Adrenal gland (tissue), 12 donors: Measurements from ENCODE around the gene EPN3. TPM values are rescaled to one million over a fixed set of nuclear protein-coding genes. Genes with fewer than 3 reads are reported as not detected.

Experiments used
- DNase-seq, 7 donors: peaks; one replicate each; pipeline ENCODE4 v3.0.0-alpha.2; 2019 to 2020
- H3K27ac ChIP-seq, 5 donors: fragments of 200-600 bp; sonication (generic) in 4 of 5; 1 replicate in 3 of 5; 2 replicates in 2 of 5; pipeline versions ENCODE4 v1.5.1 to v1.8.0; 2016 to 2020; ENCODE audit warnings: mild to moderate bottlenecking in 1 of 5
- H3K27me3 ChIP-seq: fragments of 200-600 bp; 2 replicates; pipeline ENCODE4 v1.8.0; 2021
- H3K36me3 ChIP-seq, 2 donors: fragments of 200-600 bp; replicated peaks in 1 of 2; 1 replicate in 1 of 2; 2 replicates in 1 of 2; pipeline versions ENCODE4 v1.5.1 to v1.8.0; 2018 to 2022
- H3K4me1 ChIP-seq, 2 donors: fragments of 200-600 bp; replicated peaks in 1 of 2; 1 replicate in 1 of 2; 2 replicates in 1 of 2; pipeline versions ENCODE4 v1.5.1 to v1.8.0; 2018 to 2021
- H3K4me3 ChIP-seq, 4 donors: fragments of 200-600 bp; sonication (generic) in 3 of 4; one replicate each; pipeline ENCODE4 v1.5.1; 2016 to 2018
- H3K9me3 ChIP-seq, 3 donors: fragments of 200-600 bp; sonication (generic) in 1 of 3; replicated peaks in 1 of 3; 1 replicate in 2 of 3; 2 replicates in 1 of 3; pipeline versions ENCODE4 v1.5.1 to v1.8.0; 2016 to 2021
- CTCF ChIP-seq, 6 experiments: fragments of 450-650 bp in 4 of 6; fragments of 200-600 bp in 2 of 6; sonication (generic) in 1 of 6; IDR thresholded peaks; 1 replicate in 5 of 6; 2 replicates in 1 of 6; pipeline versions ENCODE4 v1.5.1 to v1.8.0; 2016 to 2021; ENCODE audit warnings: antibody characterized with exemption in 6 of 6, mild to moderate bottlenecking in 2 of 6, moderate library complexity in 1 of 6
- POLR2A ChIP-seq, 2 donors: fragments of 450-650 bp; IDR thresholded peaks; one replicate each; pipeline ENCODE4 v1.6.1; 2017; ENCODE audit warnings: antibody characterized with exemption in 2 of 2, mild to moderate bottlenecking in 2 of 2, moderate library complexity in 1 of 2
- WGBS, 4 donors: extraction: QIAGEN DNeasy Blood & Tissue Kit in 2 of 4; methylation state at CpG; one replicate each; pipeline versions ENCODE4 v1.1.5 to v1.1.7; 2013 to 2017; 5-methylcytosine and 5-hydroxymethylcytosine counted together
- intact Hi-C, 2 donors: fragments of 100-400 bp; cut with DNase I; formaldehyde crosslinking; loops; one replicate each; pipeline versions ENCODE4 v1.14.1 to v1.15.0; 2022 to 2023
- polyA plus RNA-seq, 3 donors: library from polyadenylated mRNA; stranded (reverse); fragments of 200-250 nt in 2 of 3; fragments of 350-450 nt in 1 of 3; fragmentation: Illumina TruSeq in 1 of 3; extraction: RNeasy Lipid Tissue Mini Kit (QIAGEN cat#74804) in 1 of 3; gene quantifications; one replicate each; pipeline ENCODE4 v1.2.3, GENCODE V29; 2013 to 2014
- total RNA-seq, 9 donors: library from RNA; depleted of rRNA in 4 of 9; stranded (reverse); fragments of >200 nt in 4 of 9; fragments of 120-200 nt in 1 of 9; fragmentation: NEBNext Ultra II Directional in 1 of 9; extraction: Animal tissue kit (Norgen Biotek cat#: 25700) in 1 of 9; gene quantifications; one replicate each; pipeline versions ENCODE4 v1.1.0 to v1.2.4, GENCODE V29; 2013 to 2023
- donor health status: healthy with polysubstance abuse.
- donor health status: Bipolar disorder and iron deficiency.
- donor health status: DM: yes; HTN: yes; CAD: no.
- donor health status: DM: no; HTN: no; CAD: no.
- donor health status: DM: no; HTN: no; CAD: no.
- donor health status: DM: yes; HTN: yes; CAD: no.

The EPN3 gene
- total and polyA plus RNA-seq, 12 donors = 1.2 to 96.1 (median 27.9) TPM

GRCh38 chr17:50581316-50581715, 48.8 kb downstream of the EPN3 start:
- Histone ChIP-seq H3K27ac (no peak overlapping the region), H3K27me3 (no peaks in the 10 kb centered on the region), H3K36me3 (no peaks in the 10 kb centered on the region), H3K9me3 (no peaks in the 10 kb centered on the region), H3K4me1 (no peaks in the 10 kb centered on the region), H3K4me3 (no peak overlapping the region)
- intact Hi-C loops = no loop called here
- TF ChIP-seq POLR2A (IDR thresholded peaks at IDR 0.05) (no peak), CTCF (IDR thresholded peaks at IDR 0.05) (no peak)
- no peak for DNase-seq
- WGBS, 4 donors = 91 to 96% (median 93%) methylated on average over 9 to 12 of the region's 12 CpGs

- H3K27ac ChIP-seq = no peak overlapping the region
- 54 to 79% (median 66%) methylated on average over 2 of the region's 2 CpGs for WGBS, 4 donors
Observed at GRCh38 chr17:50582741-50583140, 50.2 kb downstream of the EPN3 start.

DNA sequence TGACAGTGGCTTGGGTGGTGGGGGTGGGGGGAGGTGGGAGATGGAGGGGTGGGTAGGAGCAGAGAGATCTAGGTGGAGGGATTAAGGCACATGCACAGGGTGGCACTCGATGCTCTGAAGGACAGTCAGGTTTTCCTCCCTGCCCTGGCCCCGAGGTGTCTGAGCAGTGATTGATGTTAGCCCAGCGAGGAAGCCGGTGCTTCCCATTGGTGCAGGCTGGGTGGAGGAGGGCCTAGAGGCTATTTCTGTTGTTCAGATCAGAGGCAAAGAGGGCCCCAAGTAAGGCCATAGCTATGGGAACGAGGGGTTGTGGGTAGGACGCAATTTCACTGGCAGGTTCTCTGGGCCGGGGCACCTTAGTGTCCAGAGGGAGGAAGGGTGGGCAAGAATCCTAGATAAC, 51.1 kb downstream of the EPN3 start:
- intact Hi-C loops = no loop called here
- 33 to 64% (median 52%) methylated on average over 6 to 7 of the region's 7 CpGs for WGBS, 4 donors
- H3K9me3 ChIP-seq = no peaks in the 10 kb centered on the region
- H3K27me3 ChIP-seq = no peaks in the 10 kb centered on the region
- peak in 2 of 7 donors; percentile 28 to 29 for DNase-seq
- H3K27ac ChIP-seq = no peak overlapping the region
- no peaks in the 10 kb centered on the region for H3K36me3 ChIP-seq
- TF ChIP-seq POLR2A (IDR thresholded peaks at IDR 0.05) = no peak
- no peak for TF ChIP-seq CTCF (IDR thresholded peaks at IDR 0.05)
- H3K4me1 ChIP-seq = peaks cover under 1 to 3% of the 10 kb centered on the region in 2 donors
- H3K4me3 ChIP-seq = no peak overlapping the region

More at GRCh38 chr17:50582741-50583140, 50.2 kb downstream of the EPN3 start:
- Histone ChIP-seq H3K9me3 (no peaks in the 10 kb centered on the region), H3K27me3 (no peaks in the 10 kb centered on the region), H3K4me1 (no peaks in the 10 kb centered on the region), H3K4me3 (no peak overlapping the region), H3K36me3 (no peaks in the 10 kb centered on the region)
- intact Hi-C loops = no loop called here
- TF ChIP-seq CTCF (IDR thresholded peaks at IDR 0.05) = no peak
- no peak for TF ChIP-seq POLR2A (IDR thresholded peaks at IDR 0.05)
- no peak for DNase-seq

DNA sequence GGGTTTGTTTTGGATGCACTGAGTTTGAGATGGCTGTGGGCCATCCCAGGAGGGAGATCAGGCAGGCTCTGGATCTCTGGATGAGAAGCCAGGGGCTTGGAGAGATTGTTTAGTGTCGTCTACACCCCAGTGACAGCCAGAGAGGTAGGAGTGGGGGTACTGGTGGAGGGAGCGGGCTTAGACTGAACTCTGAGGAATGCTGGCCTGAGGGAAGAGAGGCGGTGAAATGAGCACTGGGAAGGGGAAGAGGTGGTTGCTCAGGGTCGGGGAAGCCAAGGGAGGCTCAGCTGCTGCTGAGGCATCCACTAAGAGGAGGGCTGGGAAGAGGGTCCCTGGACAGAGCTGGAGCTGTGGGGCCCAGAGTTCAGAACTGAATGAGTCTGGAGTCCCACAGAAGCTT, 51.6 kb downstream of the EPN3 start:
- Histone ChIP-seq H3K36me3 (no peaks in the 10 kb centered on the region), H3K4me1 (peaks cover 5 to 8% of the 10 kb centered on the region in 2 donors), H3K9me3 (no peaks in the 10 kb centered on the region), H3K27me3 (no peaks in the 10 kb centered on the region), H3K4me3 (no peak overlapping the region), H3K27ac (no peak overlapping the region)
- WGBS, 4 donors = 76 to 83% (median 82%) methylated on average over 4 of the region's 4 CpGs
- TF ChIP-seq CTCF (IDR thresholded peaks at IDR 0.05) = no peak
- no peak for TF ChIP-seq POLR2A (IDR thresholded peaks at IDR 0.05)
- intact Hi-C loops = no loop called here
- DNase-seq = no peak
